T-helper 2 cell treated with Interferon-gamma antibody and Interleukin-4, amounts not matched to agents 100 ng/mL and 5 ng/mL, for 36 hours (primary cell): Measurements from ENCODE around the gene ATP8A2. TPM values are rescaled to one million over a fixed set of nuclear protein-coding genes. Genes with fewer than 3 reads are reported as not detected.

Experiments
- intact Hi-C: fragments of 100-400 bp; cut with micrococcal nuclease; formaldehyde crosslinking; loops from one replicate; pipeline ENCODE4 v1.15.1; 2023
- total RNA-seq: library from RNA; stranded (reverse); gene quantifications from 2 replicates; pipeline ENCODE4 v1.2.3, GENCODE V29; 2022

ATP8A2 gene
- total RNA-seq, 1 donor from 2014 or later = 0.50 TPM

GRCh38 chr13:25874907-25875306 is 503.1 kb downstream of the ATP8A2 start:
- intact Hi-C loops = loop anchor here (2.0 kb wide), 2 partner anchors 26 to 28 kb away; no protein-coding TSS in a partner anchor

GRCh38 chr13:25876247-25876646 is 504.5 kb downstream of the ATP8A2 start:
- intact Hi-C loops = no loop called here

GRCh38 chr13:25879466-25879865 is 507.7 kb downstream of the ATP8A2 start:
- intact Hi-C loops = no loop called here

- intact Hi-C loops = no loop called here
These were observed 509.6 kb downstream of the ATP8A2 start for GRCh38 chr13:25881136-25881926.

GRCh38 chr13:25881971-25882451 is 510.2 kb downstream of the ATP8A2 start:
- intact Hi-C loops = loop anchor here (2.0 kb wide), 1 partner anchor 19 kb away; no protein-coding TSS in a partner anchor

- intact Hi-C loops = loop anchor here (2.0 kb wide), 1 partner anchor 18 kb away; no protein-coding TSS in a partner anchor
These were observed 510.9 kb downstream of the ATP8A2 start for GRCh38 chr13:25882466-25883357.

- intact Hi-C loops = no loop called here
These were observed 513.6 kb downstream of the ATP8A2 start for GRCh38 chr13:25885418-25885817.

- intact Hi-C loops = no loop called here
These were observed 514.9 kb downstream of the ATP8A2 start for GRCh38 chr13:25886438-25887214.

GRCh38 chr13:25887962-25888655 is 516.3 kb downstream of the ATP8A2 start:
- intact Hi-C loops = loop anchor here (1.0 kb wide), 1 partner anchor 13 kb away; no protein-coding TSS in a partner anchor

GRCh38 chr13:25890671-25891212 is 519.0 kb downstream of the ATP8A2 start:
- intact Hi-C loops = no loop called here

- intact Hi-C loops = no loop called here
These were observed 527.2 kb downstream of the ATP8A2 start for GRCh38 chr13:25898991-25899390.

GRCh38 chr13:25899464-25899863 is 527.7 kb downstream of the ATP8A2 start:
- intact Hi-C loops = no loop called here

- intact Hi-C loops = loop anchor here (2.0 to 5.0 kb wide), 5 partner anchors 17 to 152 kb away; partner anchors contain the start of gene SHISA2
These were observed 528.2 kb downstream of the ATP8A2 start for GRCh38 chr13:25899952-25900351.

- intact Hi-C loops = loop anchor here (1.0 to 5.0 kb wide), 7 partner anchors 13 to 151 kb away; partner anchors contain the start of gene SHISA2
These were observed 529.9 kb downstream of the ATP8A2 start for GRCh38 chr13:25901460-25902376.

GRCh38 chr13:25902455-25902854 is 530.7 kb downstream of the ATP8A2 start:
- intact Hi-C loops = loop anchor here (5.0 kb wide), 3 partner anchors 55 to 150 kb away; partner anchors contain the start of gene SHISA2

GRCh38 chr13:25902891-25903341 is 531.1 kb downstream of the ATP8A2 start:
- intact Hi-C loops = loop anchor here (5.0 kb wide), 3 partner anchors 54 to 149 kb away; partner anchors contain the start of gene SHISA2

- intact Hi-C loops = loop anchor here (5.0 kb wide), 3 partner anchors 52 to 147 kb away; partner anchors contain the start of gene SHISA2
These were observed 533.1 kb downstream of the ATP8A2 start for GRCh38 chr13:25904830-25905229.

- intact Hi-C loops = no loop called here
These were observed 533.8 kb downstream of the ATP8A2 start for GRCh38 chr13:25905611-25906010.
